WTC11 (cell line): Measurements from ENCODE around the gene PLD1.

Source experiments
- CTCF ChIP-seq: fragments of 200-600 bp; IDR thresholded peaks from 2 replicates; pipeline ENCODE4 v1.8.0; 2022; ENCODE audit warnings: antibody characterized with exemption
- ESRRA ChIP-seq: sonication (generic); formaldehyde crosslinking; IDR thresholded peaks from 2 replicates; pipeline ENCODE4 v1.8.1; 2022; ENCODE audit warnings: mild to moderate bottlenecking, missing genetic modification reagents, borderline replicate concordance
- GRHL2 ChIP-seq: fragments of 250-450 bp; sonication (Bioruptor Pico); IDR thresholded peaks from 2 replicates; pipeline ENCODE4 v1.8.0; 2022; ENCODE audit warnings: mild to moderate bottlenecking, moderate library complexity; ENCODE audit not compliant: insufficient replicate concordance, severe bottlenecking
- JAZF1 ChIP-seq: fragments of 250-450 bp; sonication (Bioruptor Pico); IDR thresholded peaks from 2 replicates; pipeline ENCODE4 v1.9.0; 2021; ENCODE audit warnings: moderate library complexity, mild to moderate bottlenecking, inconsistent platforms
- NFYB ChIP-seq: sonication (generic); formaldehyde crosslinking; conservative IDR thresholded peaks from 2 replicates; pipeline ENCODE4 v1.8.0; 2022; ENCODE audit warnings: low read depth, missing genetic modification reagents
- NR2C2 ChIP-seq: sonication (generic); formaldehyde crosslinking; IDR thresholded peaks from 2 replicates; pipeline ENCODE4 v1.8.0; 2022; ENCODE audit warnings: mild to moderate bottlenecking, missing genetic modification reagents
- NR3C1 ChIP-seq: sonication (generic); formaldehyde crosslinking; conservative IDR thresholded peaks from 2 replicates; pipeline ENCODE4 v1.8.1; 2023; ENCODE audit warnings: low read depth, mild to moderate bottlenecking, missing genetic modification reagents
- PRDM15 ChIP-seq: sonication (generic); formaldehyde crosslinking; IDR thresholded peaks from 2 replicates; pipeline ENCODE4 v1.8.0; 2022; ENCODE audit warnings: missing genetic modification reagents
- SMAD4 ChIP-seq: sonication (generic); formaldehyde crosslinking; IDR thresholded peaks from 2 replicates; pipeline ENCODE4 v1.8.0; 2022; ENCODE audit warnings: mild to moderate bottlenecking, missing genetic modification reagents
- SP1 ChIP-seq: sonication (generic); formaldehyde crosslinking; conservative IDR thresholded peaks from 2 replicates; pipeline ENCODE4 v1.8.1; 2022; ENCODE audit warnings: missing genetic modification reagents
- TCF7 ChIP-seq: sonication (generic); formaldehyde crosslinking; IDR thresholded peaks from 2 replicates; pipeline ENCODE4 v1.8.0; 2022; ENCODE audit warnings: mild to moderate bottlenecking, low read depth, missing genetic modification reagents, moderate library complexity
- TP53 ChIP-seq: sonication (generic); formaldehyde crosslinking; IDR thresholded peaks from 2 replicates; pipeline ENCODE4 v1.8.1; 2023; ENCODE audit warnings: mild to moderate bottlenecking, missing genetic modification reagents
- USF1 ChIP-seq: sonication (generic); formaldehyde crosslinking; IDR thresholded peaks from 2 replicates; pipeline ENCODE4 v1.8.0; 2022; ENCODE audit warnings: mild to moderate bottlenecking, missing genetic modification reagents
- ZNF263 ChIP-seq: sonication (generic); formaldehyde crosslinking; IDR thresholded peaks from 2 replicates; pipeline ENCODE4 v1.8.1; 2022; ENCODE audit warnings: low read depth, mild to moderate bottlenecking, moderate library complexity, missing genetic modification reagents

GRCh38 chr3:171846597-171846996 lies 36.3 kb upstream of the PLD1 start:
- TF ChIP-seq SP1 (no peak), NR2C2 (CRISPR knock-in tag) (no peak), PRDM15 (CRISPR knock-in tag) (no peak), NFYB (CRISPR knock-in tag) (no peak), USF1 (no peak), NR3C1 (no peak), CTCF (no peak), TP53 (CRISPR knock-in tag) (no peak), ZNF263 (CRISPR knock-in tag) (no peak), GRHL2 (no peak), JAZF1 (CRISPR knock-in tag) (no peak), SMAD4 (CRISPR knock-in tag) (no peak), TCF7 (no peak), ESRRA (no peak)
